ENCODE measurements around the gene TUBGCP6. TPM values are rescaled to one million over a fixed set of nuclear protein-coding genes. Genes with fewer than 3 reads are reported as not detected.
A peak's percentile ranks its signal among the peaks of the same experiment; 100 is the strongest.

Gene TUBGCP6
- total RNA-seq, 1 donor from 2014 or later = 26.3 TPM

GRCh38 chr22:50270666-50271394 is 26.0 kb upstream of the TUBGCP6 start:
- TF ChIP-seq CTCF (IDR thresholded peaks at IDR 0.05; ENCODE audit: insufficient read depth, low read depth, low read length) (no peak), EZH2 (IDR thresholded peaks at IDR 0.05; ENCODE audit: insufficient read depth, low read length) (no peak)
- H3K79me2 ChIP-seq (ENCODE audit: insufficient read depth, low read length) = no peaks in the 10 kb centered on the region
- DNase-seq (ENCODE audit: low read depth) (peak; percentile 55), FAIRE-seq (no peak)
- peak overlapping the region; percentile 39 for H3K9ac ChIP-seq (ENCODE audit: low read length)
- H2AFZ ChIP-seq (ENCODE audit: low read depth, low read length) = no peak overlapping the region
- H3K27me3 Mint-ChIP-seq (ENCODE audit: low read depth, unreplicated experiment) = no peaks in the 10 kb centered on the region
- H3K27me3 ChIP-seq (ENCODE audit: insufficient read depth, low read length) = no peaks in the 10 kb centered on the region
- H3K9me3 Mint-ChIP-seq (ENCODE audit: unreplicated experiment) = no peaks in the 10 kb centered on the region
- peaks cover 4% of the 10 kb centered on the region for H3K36me3 Mint-ChIP-seq (ENCODE audit: low read depth, unreplicated experiment)
- peaks cover 40% of the 10 kb centered on the region for H4K20me1 ChIP-seq (ENCODE audit: insufficient read depth, low read length)
- peak overlapping the region; percentile 61 for H3K4me3 ChIP-seq (ENCODE audit: insufficient read depth, low read depth, low read length)
- peaks cover 3% of the 10 kb centered on the region for H3K36me3 ChIP-seq (ENCODE audit: insufficient read depth, low read length)
- H3K4me2 ChIP-seq (ENCODE audit: low read length) = peak overlapping the region; percentile 89
- H3K9me3 ChIP-seq (ENCODE audit: insufficient read depth, low read depth, low read length) = no peaks in the 10 kb centered on the region
- H3K27ac Mint-ChIP-seq (ENCODE audit: unreplicated experiment) = peak overlapping the region; percentile 62
- H3K4me1 ChIP-seq (ENCODE audit: insufficient read depth, low read length) = peaks cover 19% of the 10 kb centered on the region
- H3K27ac ChIP-seq (ENCODE audit: low read depth, low read length) = peak overlapping the region; percentile 4
- peak overlapping the region; percentile 78 for H3K4me3 Mint-ChIP-seq (ENCODE audit: unreplicated experiment)
- H3K4me1 Mint-ChIP-seq (ENCODE audit: low read depth, unreplicated experiment) = peaks cover 8% of the 10 kb centered on the region

- Mint-ChIP-seq H3K9me3 (ENCODE audit: unreplicated experiment) (no peaks in the 10 kb centered on the region), H3K4me1 (ENCODE audit: low read depth, unreplicated experiment) (peaks cover 8% of the 10 kb centered on the region), H3K27me3 (ENCODE audit: low read depth, unreplicated experiment) (peaks cover under 1% of the 10 kb centered on the region), H3K36me3 (ENCODE audit: low read depth, unreplicated experiment) (peaks cover 6% of the 10 kb centered on the region), H3K27ac (ENCODE audit: unreplicated experiment) (peak within 1 kb of the TSS; percentile 62), H3K4me3 (ENCODE audit: unreplicated experiment) (peak within 1 kb of the TSS; percentile 78)
- peak within 1 kb of the TSS; percentile 89 for H3K4me2 ChIP-seq (ENCODE audit: low read length)
- no peaks in the 10 kb centered on the region for H3K27me3 ChIP-seq (ENCODE audit: insufficient read depth, low read length)
- H4K20me1 ChIP-seq (ENCODE audit: insufficient read depth, low read length) = peaks cover 33% of the 10 kb centered on the region
- H3K27ac ChIP-seq (ENCODE audit: low read depth, low read length) = peak within 1 kb of the TSS; percentile 4
- peak within 1 kb of the TSS; percentile 65 for H3K9ac ChIP-seq (ENCODE audit: low read length)
- FAIRE-seq = no peak
- TF ChIP-seq CTCF (IDR thresholded peaks at IDR 0.05; ENCODE audit: insufficient read depth, low read depth, low read length) = no peak
- no peak for TF ChIP-seq EZH2 (IDR thresholded peaks at IDR 0.05; ENCODE audit: insufficient read depth, low read length)
- no peaks in the 10 kb centered on the region for H3K9me3 ChIP-seq (ENCODE audit: insufficient read depth, low read depth, low read length)
- H2AFZ ChIP-seq (ENCODE audit: low read depth, low read length) = no peak within 1 kb of the TSS
- H3K36me3 ChIP-seq (ENCODE audit: insufficient read depth, low read length) = peaks cover under 1% of the 10 kb centered on the region
- peaks cover 19% of the 10 kb centered on the region for H3K4me1 ChIP-seq (ENCODE audit: insufficient read depth, low read length)
- peak; percentile 42 for DNase-seq (ENCODE audit: low read depth)
- peak within 1 kb of the TSS; percentile 61 for H3K4me3 ChIP-seq (ENCODE audit: insufficient read depth, low read depth, low read length)
- no peaks in the 10 kb centered on the region for H3K79me2 ChIP-seq (ENCODE audit: insufficient read depth, low read length)
These were observed 25.3 kb upstream of the TUBGCP6 start, which contains the start of gene MAPK11 for GRCh38 chr22:50269970-50270665. Gene MAPK11 (minus strand): TSS chr22:50270380. CDS start chr22:50270292, 88 bp downstream.
